ENCODE measurements around the gene PRKAR2B. TPM values are rescaled to one million over a fixed set of nuclear protein-coding genes. Genes with fewer than 3 reads are reported as not detected.

The PRKAR2B gene
- total and polyA plus RNA-seq, 2 of the 4 experiments (the other 2 are of a cell fraction) = 3.0 to 3.1 TPM

DNA sequence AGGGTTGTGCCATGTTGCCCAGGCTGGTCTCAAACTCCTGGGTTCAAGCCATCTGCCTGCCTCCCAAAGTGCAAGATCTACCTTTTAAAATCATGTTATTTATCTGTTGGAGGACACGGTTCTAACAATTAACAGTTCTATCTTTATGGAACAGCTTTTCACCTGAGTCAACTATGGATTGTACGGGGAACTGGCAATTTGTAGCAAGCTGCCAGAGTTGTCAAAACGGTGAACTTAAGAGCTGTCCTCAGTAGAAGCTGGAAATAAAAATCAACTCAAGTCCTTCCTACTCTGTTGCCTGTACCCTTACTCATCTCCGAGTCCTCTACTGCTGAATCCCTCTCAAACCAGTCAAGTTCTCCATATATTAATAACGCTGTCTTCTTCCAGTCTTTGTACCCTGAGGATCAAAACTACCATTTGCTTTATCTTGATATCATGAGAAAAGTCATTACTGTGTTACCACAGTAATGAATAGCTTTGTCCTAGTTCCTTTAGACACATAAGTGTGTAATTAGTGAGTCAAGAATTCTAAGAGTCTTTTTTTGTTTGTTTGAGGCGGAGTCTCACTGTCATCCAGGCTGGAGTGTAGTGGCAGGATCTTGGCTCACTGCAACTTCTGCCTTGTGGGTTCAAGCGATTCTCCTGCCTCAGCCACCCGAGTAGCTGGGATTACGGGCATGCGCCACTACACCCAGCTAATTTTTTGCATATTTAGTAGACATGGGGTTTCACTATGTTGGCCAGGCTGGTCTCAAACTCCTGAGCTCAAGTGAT lies 152.5 kb downstream of the PRKAR2B start (continued):
- TF ChIP-seq RAD21 (IDR thresholded peaks at IDR 0.05; ENCODE audit: low read length) = no peak

DNA sequence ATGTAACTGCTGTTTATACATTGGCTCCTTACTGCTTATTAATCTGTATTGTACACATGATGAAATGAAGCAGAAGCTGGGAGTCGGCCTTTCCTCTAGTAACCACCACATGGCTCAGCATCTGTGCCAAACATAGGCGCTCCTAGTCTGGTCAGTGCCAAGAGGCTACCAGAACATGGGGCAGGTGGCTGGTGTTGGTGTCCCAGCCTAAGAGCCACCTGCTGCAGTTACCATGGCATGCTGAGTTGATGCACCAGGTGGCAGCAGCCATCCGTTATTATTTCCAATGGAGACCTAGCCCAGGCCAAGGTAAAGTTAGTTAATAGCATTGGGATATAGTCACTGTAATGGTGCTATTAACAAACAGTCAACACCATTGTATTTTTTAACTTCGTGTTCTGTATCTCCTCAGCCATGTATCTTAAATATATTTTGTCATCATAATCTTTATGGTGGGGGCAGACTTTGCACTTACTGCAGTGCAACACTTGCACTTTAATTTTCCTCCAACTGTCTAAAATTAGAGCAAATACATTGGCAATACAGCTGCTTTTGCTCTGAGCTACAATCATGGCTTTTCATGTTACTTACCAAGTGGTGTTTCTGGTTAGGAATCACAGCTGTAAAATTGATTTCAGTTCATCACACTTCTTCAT lies 157.4 kb downstream of the PRKAR2B start:
- dilution Hi-C loops (cut with HindIII; ENCODE audit: low sequenced_read_pairs, unreplicated experiment) = no loop called here
- Histone ChIP-seq H3K79me1 (ENCODE audit: low read depth in 1 of 2, low read length in 2 of 2) (no peaks in the 10 kb centered on the region), H4K20me1 (ENCODE audit: insufficient read depth, low read length) (no peaks in the 10 kb centered on the region), H3K27ac (ENCODE audit: insufficient read depth, low read length) (no peak overlapping the region), H2AFZ (replicated peaks; ENCODE audit: low read length, poor library complexity) (no peak overlapping the region), H3K27me3 (ENCODE audit: control insufficient read depth, insufficient read depth, low read length) (no peaks in the 10 kb centered on the region), H2AK5ac (ENCODE audit: low read depth, low read length) (no peak overlapping the region), H4K5ac (ENCODE audit: low read depth, low read length) (no peak overlapping the region), H2BK120ac (ENCODE audit: low read depth, low read length) (no peak overlapping the region), H3K9me3 (ENCODE audit: control insufficient read depth, insufficient read depth, low read length) (no peaks in the 10 kb centered on the region), H2BK5ac (ENCODE audit: low read depth, low read length, poor library complexity, severe bottlenecking) (no peak overlapping the region), H3K4me2 (ENCODE audit: low read depth, low read length) (no peak overlapping the region), H3K23ac (ENCODE audit: low read depth, low read length) (no peak overlapping the region), H3K36me3 (ENCODE audit: control insufficient read depth, insufficient read depth, low read length) (peaks cover 32% of the 10 kb centered on the region), H4K91ac (ENCODE audit: insufficient read depth, low read depth, low read length) (no peak overlapping the region), H3K4me3 (ENCODE audit: insufficient read depth, low read depth, low read length) (no peak overlapping the region), H3K4me1 (ENCODE audit: control insufficient read depth, insufficient read depth, low read length) (no peaks in the 10 kb centered on the region), H4K8ac (ENCODE audit: low read depth in 2 of 2, low read length in 2 of 2) (no peak overlapping the region), H2AK9ac (replicated peaks; ENCODE audit: low read depth, low read length, poor library complexity) (no peak overlapping the region), H3K18ac (ENCODE audit: low read depth, low read length) (no peak overlapping the region), H3K9me1 (ENCODE audit: insufficient read depth, low read length) (no peaks in the 10 kb centered on the region; the same call in 1 of the 2 replicates), H3K56ac (ENCODE audit: extremely low read depth, insufficient read depth, low read length) (no peak overlapping the region), H2BK15ac (ENCODE audit: low read depth, low read length) (no peak overlapping the region), H3K14ac (replicated peaks; ENCODE audit: low read depth, low read length) (no peak overlapping the region), H3K9ac (ENCODE audit: low read depth, low read length) (no peak overlapping the region), H3K4ac (ENCODE audit: low read depth, low read length) (no peak overlapping the region), H2BK20ac (ENCODE audit: low read depth, low read length) (no peak overlapping the region)
- DNase-seq = peak; percentile 18
- CTCF ChIA-PET = no interaction called here
- in situ Hi-C loops (cut with MboI; ENCODE audit: low sequenced_read_pairs) = no loop called here
- TF ChIP-seq CHD1 (IDR thresholded peaks at IDR 0.05; ENCODE audit: low read depth, low read length) = no peak
- TF ChIP-seq CTCF (conservative IDR thresholded peaks at IDR 0.05; ENCODE audit: low read depth, low read length) = peak; percentile 35; the same call in 1 of the 2 replicates
- TF ChIP-seq CEBPB (IDR thresholded peaks at IDR 0.05; ENCODE audit: low read depth, low read length) = no peak
- no peak for TF ChIP-seq NFE2L2 (IDR thresholded peaks at IDR 0.05; ENCODE audit: low read depth, low read length)
- no peak for TF ChIP-seq BHLHE40 (IDR thresholded peaks at IDR 0.05; ENCODE audit: low read depth, low read length)
- no peak for TF ChIP-seq MXI1 (IDR thresholded peaks at IDR 0.05; ENCODE audit: borderline replicate concordance, low read depth, low read length)
- TF ChIP-seq SMC3 (IDR thresholded peaks at IDR 0.05; ENCODE audit: low read depth, low read length) = peak; percentile 38
- no peak for TF ChIP-seq POLR2A (IDR thresholded peaks at IDR 0.05; ENCODE audit: low read depth, low read length)
- TF ChIP-seq RAD21 (IDR thresholded peaks at IDR 0.05; ENCODE audit: low read length) = peak; percentile 52
- TF ChIP-seq MAFK (IDR thresholded peaks at IDR 0.05; ENCODE audit: low read depth, low read length) = no peak
- TF ChIP-seq RCOR1 (IDR thresholded peaks at IDR 0.05; ENCODE audit: insufficient replicate concordance, low read length) = no peak
- no peak for TF ChIP-seq FOS (IDR thresholded peaks at IDR 0.05; ENCODE audit: low read depth, low read length)
- intact Hi-C loops (cut with micrococcal nuclease) = loop anchor here (5.0 to 10.0 kb wide), 2 partner anchors 525 to 673 kb away; no protein-coding TSS in a partner anchor
- ATAC-seq (ENCODE audit: low read depth) = peak; percentile 37; the same call in 1 of the 2 replicates
- BruUV-seq (replicated peaks) = no TSS peak
- no CpG with 5 or more reads among the region's 4 CpGs for WGBS, 2 experiments (ENCODE audit: extremely low coverage in 2 of 2, insufficient read length in 1 of 2)
- POLR2A ChIA-PET (ENCODE audit: unreplicated experiment) = no interaction called here

Data from IMR-90 (cell line).